Measurements from ENCODE around the gene TMTC1.

Gene TMTC1

DNA sequence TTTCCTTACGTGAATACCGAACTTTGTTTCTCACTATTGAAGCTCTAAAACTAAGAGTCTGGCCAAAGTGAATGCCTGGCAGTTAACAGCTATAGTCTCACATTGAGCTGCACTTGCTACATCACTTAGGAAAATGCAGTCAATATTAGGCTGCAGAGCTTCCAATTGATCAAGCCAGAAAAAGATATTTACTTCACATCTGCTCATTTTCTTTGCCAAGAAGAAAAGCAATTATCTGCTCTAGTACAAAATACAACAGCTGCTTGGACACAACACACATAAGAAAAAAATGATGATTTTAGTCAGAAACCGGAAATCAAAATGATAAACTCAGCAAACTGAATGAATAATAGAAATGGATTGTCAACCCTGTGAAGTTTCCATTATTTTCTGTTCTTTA is 45.4 kb downstream of the TMTC1 start:
- no peak for DNase-seq

DNA sequence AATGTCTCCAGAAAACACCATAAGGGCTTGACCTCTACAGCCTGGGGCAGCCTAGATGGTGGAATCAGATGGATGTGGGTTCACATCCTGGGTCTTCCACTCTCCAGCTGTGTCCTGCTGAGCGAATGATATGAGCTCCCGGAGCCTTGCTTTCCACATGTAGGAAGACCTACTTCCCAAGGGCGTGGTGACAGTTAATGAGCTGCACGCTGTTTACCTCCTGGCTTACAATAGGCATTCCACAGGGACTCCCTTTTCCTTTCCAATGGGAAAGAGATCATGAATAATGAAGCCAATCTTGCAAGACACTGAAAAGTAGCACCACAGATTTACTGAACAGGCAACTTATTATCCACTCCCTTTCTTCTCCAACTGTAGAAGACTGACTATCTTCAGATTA is 46.1 kb downstream of the TMTC1 start:
- DNase-seq, result no peak

DNA sequence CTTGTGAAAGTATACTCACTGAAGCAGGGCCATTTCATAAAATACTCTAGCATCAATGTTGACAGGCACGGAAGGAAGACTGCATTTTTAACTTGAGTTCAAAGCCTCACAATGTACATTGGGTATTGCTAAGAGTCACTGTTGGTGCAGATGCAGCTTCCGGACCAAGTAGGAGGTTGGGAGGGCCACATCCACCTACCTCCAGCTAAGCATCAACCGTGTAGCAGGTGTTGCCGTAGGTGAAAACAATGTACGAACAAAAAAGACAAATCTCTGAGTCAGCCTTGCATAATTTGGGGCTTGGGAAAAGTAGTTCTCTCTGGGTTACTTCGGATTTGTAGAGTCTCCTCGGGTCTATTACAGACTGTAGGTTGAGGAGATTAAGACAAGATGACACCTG is 48.1 kb downstream of the TMTC1 start:
- DNase-seq, result no peak

DNA sequence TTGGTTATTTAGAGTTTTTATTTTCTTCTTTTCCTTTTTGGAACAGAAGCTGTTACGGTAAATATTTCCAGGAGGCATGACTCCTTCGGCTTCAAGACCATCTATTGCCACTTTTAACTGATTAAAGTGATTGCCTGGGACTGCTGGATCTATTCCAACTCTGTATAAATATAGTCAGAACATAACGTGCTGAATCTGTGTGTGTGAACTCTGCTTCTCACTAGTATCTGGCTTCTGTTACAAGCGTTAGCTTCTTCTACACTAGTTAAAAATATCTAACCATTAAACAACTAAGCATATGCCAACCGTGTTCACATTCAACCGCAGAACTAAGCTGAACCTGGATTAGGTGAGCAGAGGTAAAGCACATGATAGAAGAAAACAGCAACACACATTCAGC is 49.0 kb downstream of the TMTC1 start:
- DNase-seq, result no peak

DNA sequence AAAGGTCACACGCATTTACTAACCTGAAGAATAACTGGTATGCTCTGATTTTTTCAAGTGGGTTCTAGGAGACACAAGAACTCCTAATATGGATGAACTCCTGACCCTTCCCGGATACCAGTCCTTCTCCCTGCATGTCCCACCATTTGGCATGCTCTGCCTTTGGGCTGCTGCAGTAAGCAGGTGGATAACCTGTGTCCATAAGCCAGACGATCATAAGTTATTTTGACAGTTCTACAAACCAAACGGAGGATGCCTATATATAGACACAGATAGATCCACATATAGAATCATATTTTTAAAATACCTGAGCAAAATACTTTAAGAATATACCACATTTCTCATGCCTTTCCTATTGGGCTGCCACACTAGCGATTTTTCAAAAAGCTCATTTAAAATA is 49.4 kb downstream of the TMTC1 start:
- no peak for DNase-seq

DNA sequence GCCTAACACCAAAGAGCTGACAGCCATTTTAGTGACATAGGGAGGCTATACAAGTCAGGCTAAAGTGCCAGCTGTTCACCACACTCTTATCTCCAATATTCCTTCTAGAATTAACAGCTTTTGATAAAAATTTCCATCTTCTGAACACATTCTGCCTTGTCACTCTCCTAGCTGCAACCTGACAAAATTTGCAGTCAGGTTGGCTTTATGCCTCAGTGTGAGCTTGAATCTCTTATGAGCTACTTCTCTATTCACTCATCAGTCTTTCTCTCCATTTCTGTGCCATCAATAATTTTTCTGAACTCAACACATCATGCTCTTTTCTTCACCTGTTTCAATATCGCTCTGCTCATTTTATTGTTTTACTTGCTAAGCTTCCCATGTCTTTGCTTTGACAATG is 50.2 kb downstream of the TMTC1 start:
- DNase-seq, result no peak

DNA sequence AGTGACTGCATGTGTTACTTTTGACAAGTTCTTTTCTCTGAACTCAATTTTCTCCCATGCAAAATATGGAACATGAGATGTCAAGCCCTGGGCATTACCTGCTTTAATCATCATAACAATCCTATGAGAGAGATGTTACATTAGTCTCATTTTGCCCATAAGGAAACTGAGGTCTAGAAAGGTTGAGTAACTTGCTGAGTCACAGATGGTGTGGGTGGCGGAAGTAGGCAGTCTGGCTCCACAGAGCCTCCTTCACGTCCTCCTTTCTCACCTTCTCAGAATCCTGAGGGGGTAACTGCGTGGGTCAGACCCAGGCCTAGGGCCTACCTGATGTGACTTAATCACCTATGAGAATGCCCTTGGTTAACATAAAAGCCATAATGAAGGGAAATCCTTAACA is 50.7 kb downstream of the TMTC1 start:
- no peak for DNase-seq

DNA sequence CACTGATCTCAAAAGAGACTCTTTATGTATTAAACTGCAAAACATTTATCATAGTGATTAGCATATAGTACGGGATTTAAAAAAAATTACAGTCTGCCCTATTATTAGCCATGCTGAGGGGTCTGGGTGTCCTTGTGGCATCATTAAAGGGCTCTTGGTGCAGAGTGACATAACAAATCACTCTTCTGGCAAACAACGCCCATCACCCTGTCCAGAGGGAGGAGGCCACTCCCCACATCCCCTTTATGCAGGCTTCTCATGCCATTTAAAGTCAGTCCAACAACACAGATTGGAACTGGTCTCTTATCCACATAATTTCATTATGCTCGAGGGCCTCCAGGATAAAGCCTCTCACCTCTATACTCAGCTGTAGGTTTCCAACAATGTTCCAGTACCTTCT is 51.1 kb downstream of the TMTC1 start:
- DNase-seq, result no peak

DNA sequence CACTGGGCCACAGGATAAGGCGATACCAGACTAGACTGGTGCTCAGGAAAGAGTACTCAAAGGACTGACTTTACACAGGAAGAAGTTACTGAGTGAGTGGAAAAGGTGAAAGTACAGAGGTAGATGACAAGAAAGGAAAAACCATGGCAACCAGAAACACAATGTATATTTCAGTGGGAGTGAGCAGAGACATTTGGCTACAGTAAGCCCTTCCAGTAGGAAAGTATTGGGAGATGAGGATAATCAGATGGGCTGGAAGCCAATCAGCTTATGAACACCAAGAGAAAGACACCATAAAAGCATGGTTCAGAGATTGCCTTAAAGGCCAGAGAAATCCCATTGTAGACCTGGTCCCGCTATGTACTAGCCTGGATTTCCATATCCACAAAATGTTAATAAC is 51.6 kb downstream of the TMTC1 start:
- DNase-seq, result no peak

DNA sequence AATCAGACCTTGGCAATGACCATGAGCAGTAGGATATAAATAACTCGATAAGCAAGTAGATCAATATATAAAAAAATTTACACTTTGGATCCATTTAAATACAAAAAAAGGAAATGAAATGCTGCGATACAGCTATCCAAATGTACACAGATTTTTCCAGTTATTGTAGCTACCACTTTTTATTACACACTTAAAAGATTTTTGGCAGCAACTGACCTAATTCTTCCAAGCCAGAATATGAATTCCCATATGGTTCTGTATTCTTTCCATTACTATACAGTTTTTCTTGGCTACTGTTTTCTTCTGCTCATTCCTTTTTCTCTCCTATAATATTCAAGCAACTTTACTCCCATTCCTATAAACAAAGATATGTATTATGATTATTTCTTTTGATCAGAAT is 52.2 kb downstream of the TMTC1 start:
- no peak for DNase-seq

DNA sequence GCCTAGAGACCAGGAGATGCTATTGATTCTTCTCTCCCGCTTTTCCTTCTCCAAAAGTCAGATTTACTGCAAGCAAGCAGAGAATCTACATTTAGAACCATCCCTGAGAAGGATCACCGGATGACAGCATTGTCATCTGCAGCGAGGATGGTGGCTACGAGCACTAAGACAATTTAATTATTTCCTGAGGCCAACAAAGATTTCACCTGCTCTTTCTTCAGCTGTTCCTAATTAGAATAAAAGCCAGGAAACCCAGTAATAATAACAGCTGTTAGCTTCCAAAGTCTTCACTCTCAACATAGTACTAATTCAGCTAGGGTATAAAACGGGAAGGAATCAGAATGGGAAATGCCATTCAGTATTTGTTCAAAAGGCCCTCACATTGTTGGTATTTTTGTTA is 53.3 kb downstream of the TMTC1 start:
- no peak for DNase-seq

DNA sequence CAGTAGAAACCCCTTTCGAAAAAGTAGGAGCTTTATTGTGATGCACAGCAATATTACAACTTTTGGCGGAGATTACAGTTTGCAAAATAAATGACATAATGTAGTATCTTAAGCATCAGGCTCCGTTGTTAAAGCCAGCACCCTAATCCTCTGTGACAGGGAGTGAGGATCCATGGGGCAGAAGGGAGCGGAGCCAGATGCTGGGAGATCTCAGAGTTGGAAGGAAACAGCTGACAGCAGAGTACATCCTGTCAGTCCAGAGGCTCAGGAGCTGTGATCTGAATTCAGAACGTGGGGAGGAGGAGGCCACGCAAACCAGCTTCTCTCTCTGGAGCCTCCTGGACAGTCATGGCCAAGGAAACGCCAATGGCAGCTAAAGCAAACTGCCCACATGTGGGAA is 55.7 kb downstream of the TMTC1 start:
- DNase-seq, result no peak

DNA sequence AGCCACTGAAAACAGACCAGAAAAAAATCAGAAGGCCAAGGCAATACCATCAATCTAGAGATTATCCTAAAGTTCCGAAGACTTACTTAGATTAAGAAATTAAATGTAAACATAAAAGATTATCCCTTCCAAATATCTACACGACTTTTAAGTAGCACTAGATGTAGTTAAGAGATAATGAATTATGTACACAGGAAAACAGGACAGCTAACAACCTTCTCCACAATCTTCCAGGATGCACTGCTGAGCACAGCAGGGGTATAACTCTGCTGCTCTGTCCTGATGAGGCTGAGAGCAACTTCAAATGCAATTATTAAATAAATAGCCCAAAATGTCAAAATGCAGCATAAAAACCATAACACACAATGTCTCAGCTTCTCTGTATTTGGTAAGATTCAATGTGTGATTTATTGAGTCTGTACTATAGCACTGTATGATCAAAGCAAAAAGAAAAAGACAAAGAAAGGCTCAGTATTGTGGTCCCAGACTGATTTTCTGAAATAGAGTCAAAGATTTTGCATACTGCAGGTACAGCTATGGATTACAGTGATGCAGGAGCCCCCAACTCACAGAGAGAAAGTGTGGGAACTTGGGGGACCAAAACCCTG is 56.9 kb downstream of the TMTC1 start:
- no peak for DNase-seq

DNA sequence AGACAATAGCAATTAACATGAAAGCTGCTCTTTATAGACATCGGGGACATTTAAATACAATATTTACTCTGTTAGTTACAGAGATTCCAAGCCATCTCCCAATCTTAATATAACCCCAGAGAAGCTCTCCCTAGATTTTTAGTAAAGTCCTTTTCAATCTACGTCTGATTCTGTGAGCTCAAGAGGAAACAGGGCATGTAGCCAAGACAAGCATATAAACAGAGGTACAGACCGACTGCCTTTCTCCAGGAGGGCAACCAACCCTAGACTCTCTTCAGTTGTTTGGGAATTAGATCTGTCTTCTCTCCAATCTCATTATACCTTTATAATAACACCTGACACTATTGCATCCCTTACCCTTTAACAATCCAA is 57.4 kb downstream of the TMTC1 start:
- no peak for DNase-seq

DNA sequence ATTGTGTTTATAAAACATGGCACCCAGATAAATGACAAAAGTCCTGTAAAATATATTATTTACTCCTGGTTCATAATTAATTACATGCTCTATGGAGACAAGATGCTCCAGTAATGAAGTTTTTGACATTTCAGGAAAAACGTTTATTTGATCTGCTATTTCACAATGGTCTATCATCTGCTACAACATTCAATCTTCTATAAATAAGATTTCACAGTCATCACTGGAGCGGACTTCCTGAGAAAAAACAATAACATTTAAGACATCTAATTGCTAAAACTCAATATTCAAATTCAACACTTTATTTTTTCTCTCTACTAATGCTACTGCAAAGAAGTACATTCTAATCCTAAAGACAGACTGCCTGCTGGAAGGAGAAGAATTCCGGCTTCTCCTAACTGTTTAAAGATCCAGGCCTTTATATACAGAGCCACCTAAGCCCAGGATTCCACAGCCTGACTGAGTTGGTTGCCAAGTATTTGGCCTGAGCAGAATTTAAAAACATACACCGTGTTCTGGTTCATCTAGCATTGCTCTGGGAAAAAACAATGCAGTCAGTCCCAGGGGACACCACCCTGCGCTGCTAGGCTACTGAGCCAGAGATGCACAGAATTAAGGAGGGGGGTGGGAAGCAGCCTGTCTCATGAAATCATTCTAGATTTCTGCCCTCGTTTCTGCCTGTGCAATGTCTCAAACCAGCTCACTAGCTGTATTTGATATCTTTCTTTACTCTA is 58.0 kb downstream of the TMTC1 start:
- DNase-seq, result no peak

DNA sequence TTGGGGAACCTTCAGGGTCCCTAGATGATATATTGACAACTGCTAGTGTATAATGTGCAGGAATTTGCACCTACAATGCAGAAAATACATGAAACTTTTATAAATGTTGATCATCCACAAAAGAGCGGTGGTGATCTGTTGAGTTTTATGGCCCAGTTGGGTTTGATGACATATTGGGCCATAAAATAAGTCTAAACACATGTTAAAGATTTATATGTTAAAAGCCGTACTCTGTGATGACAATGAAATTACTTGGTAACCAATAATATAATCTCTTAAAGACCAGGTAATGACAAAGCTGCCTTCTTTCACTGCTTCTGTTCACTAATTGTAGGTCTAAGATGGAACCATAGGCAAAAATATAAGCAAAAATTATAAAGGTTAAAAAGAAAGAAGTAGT is 61.6 kb downstream of the TMTC1 start:
- DNase-seq, result no peak

DNA sequence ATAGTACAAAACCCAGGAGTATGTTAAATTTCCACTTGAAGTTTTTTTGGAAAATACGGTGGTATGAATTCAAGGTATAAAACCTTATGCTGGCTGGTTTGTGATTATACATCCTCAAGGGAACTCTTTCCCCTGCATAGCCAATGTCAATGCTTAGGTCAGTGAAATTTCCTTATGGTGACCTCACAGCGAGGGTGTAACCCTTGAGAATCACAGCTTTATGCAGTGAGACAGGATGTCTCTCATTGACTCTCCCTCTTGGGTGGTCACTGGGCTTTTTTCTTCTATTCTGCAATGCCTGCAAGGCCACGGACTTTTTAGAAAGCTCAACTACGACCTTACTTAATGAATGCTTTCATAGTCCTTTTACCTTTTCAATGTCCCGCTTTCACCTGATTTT is 64.4 kb downstream of the TMTC1 start:
- DNase-seq, result no peak

DNA sequence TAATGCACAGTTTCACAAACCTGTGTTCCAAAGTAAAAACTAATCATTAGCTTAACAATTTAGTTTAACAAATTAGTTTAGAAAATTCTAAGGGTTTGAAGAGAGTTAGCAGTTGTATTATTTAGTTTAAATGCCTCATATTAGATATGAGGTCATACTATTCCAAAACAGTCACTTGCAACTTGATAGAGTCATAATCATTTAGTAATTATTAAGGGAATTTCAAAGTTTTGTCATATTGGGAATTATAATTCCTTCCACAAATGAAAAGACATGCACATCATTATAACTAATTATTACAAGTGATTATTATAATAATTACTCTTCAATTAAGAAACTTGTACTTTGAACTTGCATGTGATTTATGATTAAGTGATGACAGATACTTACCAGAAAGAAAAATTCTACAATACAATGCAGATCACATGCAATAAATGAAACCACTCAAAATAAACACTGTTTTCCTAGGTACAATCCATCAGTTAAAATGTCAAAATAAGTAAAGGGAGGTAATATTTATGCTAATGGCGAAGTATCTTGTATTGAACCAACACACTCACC is 66.1 kb downstream of the TMTC1 start:
- DNase-seq, result no peak

DNA sequence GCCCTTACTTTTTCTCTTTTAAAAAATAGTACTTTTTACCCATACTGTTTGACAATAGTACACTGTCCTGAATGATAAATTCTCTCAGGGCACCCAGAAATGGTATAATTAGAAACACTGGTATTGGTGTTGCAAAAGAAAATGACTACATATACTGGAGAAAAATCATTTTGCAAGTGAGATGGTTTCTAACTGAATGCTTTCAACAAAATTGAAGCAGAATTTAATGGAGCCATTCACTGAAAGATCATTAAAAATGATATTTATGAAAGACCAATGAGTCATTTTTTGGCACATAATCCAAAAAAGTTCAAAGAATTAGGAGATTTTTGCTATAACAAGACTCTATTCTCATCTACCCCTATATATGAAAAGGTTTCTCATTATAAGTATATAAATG is 68.8 kb downstream of the TMTC1 start:
- no peak for DNase-seq

DNA sequence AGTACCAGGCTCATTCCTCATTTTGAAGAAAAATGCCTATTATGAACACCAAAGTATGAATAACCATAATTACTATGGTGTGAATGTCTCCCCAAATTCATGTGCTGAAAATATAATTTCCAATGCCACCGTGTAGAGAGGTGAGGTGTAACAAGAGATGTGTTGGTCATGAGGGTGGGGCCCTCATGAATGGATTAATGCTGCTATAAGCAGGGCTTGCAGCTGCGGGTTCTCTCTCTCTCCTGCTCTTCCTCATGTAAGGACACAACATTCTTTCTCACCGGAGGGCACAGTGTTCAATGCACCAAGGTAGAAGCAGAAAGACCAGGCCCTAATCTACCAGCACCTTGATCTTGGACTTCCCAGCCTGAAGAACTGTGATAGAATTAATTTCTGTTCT is 70.0 kb downstream of the TMTC1 start:
- no peak for DNase-seq

DNA sequence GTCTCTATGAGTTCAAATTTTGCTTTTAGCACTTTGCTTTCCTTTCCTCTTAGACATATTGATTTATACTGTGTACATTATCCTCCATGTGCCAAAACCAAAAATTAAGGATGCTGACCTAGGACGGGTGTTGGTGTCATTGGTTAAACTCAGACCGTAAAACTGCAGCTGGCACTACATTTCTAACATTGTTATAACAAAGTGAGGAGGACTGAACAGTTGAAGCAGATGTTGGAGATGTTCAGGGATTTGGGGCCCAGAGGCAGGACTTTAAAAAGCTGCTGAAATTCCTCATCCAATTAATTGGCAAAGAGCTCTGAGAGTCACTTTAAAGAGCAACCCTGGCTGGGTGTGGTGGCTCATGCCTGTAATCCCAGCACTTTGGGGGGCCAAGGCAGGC is 72.4 kb downstream of the TMTC1 start:
- no peak for DNase-seq

DNA sequence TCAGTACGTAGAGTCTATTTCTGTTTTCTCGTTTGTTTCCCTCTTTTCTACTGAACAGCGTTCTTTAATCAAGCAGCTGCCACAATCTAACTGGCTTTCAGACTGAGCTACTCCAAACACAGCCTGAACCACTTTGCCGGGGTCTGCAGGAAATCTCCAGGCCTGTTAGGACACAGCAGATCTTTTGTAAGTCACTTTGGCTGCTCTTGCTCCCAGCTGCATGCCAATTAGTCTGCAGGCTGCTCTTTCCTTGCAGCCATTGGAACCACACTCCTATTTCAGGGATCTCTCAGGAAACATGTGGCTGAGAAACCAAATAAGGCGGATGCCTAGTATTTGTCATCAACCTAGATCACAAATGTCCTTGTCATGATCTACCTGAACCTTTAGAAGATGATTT is 73.6 kb downstream of the TMTC1 start:
- DNase-seq, result no peak

DNA sequence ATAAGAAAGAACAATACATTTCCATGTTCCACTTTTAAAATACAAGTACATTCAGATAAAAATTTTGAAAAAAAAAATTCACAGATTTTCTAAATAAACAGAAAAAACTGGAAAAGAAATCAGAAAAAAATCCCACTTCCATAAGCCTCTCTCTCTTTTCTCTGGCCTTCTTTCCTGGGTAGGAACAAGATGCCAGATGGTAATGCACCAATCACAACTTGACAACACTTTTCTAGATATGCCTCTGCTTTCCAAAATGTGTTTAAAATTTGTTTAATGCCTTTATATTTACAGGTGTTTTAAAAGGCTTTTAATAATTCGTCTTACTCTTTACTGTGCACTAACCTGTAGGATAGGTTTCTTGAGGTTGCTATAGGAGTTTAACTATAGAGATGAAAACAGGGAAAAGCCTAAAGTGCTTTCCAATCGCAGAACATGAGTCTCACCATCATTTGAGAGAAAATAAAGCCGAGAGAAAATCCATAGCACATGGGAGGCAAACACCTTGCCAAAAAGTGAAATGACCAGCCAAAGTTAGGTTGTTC is 74.2 kb downstream of the TMTC1 start:
- no peak for DNase-seq

DNA sequence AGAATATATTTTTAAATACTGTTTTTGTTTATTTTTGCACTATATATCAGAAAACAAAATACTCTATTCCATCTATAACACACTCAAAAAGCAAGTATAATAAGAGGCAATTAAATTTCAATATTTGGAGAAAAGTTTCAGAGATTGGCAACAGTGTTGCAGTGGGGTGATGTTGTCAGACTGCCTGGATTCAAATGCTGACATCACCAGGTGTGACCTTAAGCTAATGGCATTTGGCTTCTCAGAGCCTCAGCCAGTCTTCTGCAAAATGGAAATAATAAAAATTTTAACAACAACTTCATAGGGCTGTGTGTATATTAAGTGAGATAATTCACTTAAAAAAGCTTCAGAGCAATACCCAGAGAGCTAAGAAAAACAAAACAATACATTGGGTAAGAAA is 74.7 kb downstream of the TMTC1 start:
- no peak for DNase-seq

DNA sequence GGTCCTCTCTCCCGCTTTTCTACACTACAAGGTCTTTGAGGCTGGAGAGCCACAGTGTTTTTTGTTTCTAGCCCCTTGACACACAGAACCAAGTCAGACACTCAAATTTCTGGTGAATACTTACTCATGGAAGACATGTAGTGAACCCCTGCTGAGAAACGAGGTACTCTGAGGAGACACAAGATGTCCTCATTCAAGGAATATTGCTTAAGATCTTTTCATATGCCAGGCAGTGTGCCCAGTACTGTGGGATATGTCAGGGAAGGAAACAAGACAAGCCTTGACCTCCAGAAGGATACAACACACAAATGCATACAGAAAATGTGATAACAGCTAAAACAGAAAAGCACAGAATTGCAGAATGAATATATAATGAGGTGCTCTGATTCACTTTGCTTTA is 75.9 kb downstream of the TMTC1 start:
- no peak for DNase-seq
